ENCODE data around the gene P2RX6. TPM values are rescaled to one million over a fixed set of nuclear protein-coding genes. Genes with fewer than 3 reads are reported as not detected.
"Not testable (repeated sequence)": the region's sequence is repeated elsewhere in the genome, so short reads cannot be mapped to it uniquely, and the experiment has no call there.

Gene P2RX6
- total RNA-seq, 1 donor from 2014 or later, result 0.26 TPM

GRCh38 chr22:20970939-20971657 lies 43.9 kb upstream of the P2RX6 start:
- no peak for TF ChIP-seq CTCF (IDR thresholded peaks at IDR 0.05; ENCODE audit: insufficient read depth, low read length, severe bottlenecking)
- H3K27me3 ChIP-seq (ENCODE audit: control insufficient read depth, insufficient read depth, low read length), result no peaks in the 10 kb centered on the region
- DNase-seq (ENCODE audit: low read depth) (no peak), FAIRE-seq (no peak)
- H3K4me3 ChIP-seq (ENCODE audit: low read depth, low read length), result no peak overlapping the region
- H3K36me3 ChIP-seq (ENCODE audit: control insufficient read depth, insufficient read depth, low read length), result no peaks in the 10 kb centered on the region

- H3K4me3 ChIP-seq (ENCODE audit: low read depth, low read length); H3K36me3 ChIP-seq (ENCODE audit: control insufficient read depth, insufficient read depth, low read length); DNase-seq (ENCODE audit: low read depth); FAIRE-seq; H3K27me3 ChIP-seq (ENCODE audit: control insufficient read depth, insufficient read depth, low read length): not testable (repeated sequence)
These were observed 42.8 kb upstream of the P2RX6 start for GRCh38 chr22:20972014-20972694.

GRCh38 chr22:20972933-20973577 lies 41.9 kb upstream of the P2RX6 start:
- TF ChIP-seq CTCF (IDR thresholded peaks at IDR 0.05; ENCODE audit: insufficient read depth, low read length, severe bottlenecking), result no peak
- H3K36me3 ChIP-seq (ENCODE audit: control insufficient read depth, insufficient read depth, low read length), result no peaks in the 10 kb centered on the region
- no peaks in the 10 kb centered on the region for H3K27me3 ChIP-seq (ENCODE audit: control insufficient read depth, insufficient read depth, low read length)
- no peak for FAIRE-seq
- H3K4me3 ChIP-seq (ENCODE audit: low read depth, low read length), result no peak overlapping the region
- DNase-seq (ENCODE audit: low read depth), result no peak

- no peak for TF ChIP-seq CTCF (IDR thresholded peaks at IDR 0.05; ENCODE audit: insufficient read depth, low read length, severe bottlenecking)
- Histone ChIP-seq H3K27me3 (ENCODE audit: control insufficient read depth, insufficient read depth, low read length) (no peaks in the 10 kb centered on the region), H3K4me3 (ENCODE audit: low read depth, low read length) (no peak overlapping the region), H3K36me3 (ENCODE audit: control insufficient read depth, insufficient read depth, low read length) (no peaks in the 10 kb centered on the region)
- DNase-seq (ENCODE audit: low read depth) (no peak), FAIRE-seq (no peak)
These were observed 41.2 kb upstream of the P2RX6 start for GRCh38 chr22:20973634-20974286.

- no peak for TF ChIP-seq CTCF (IDR thresholded peaks at IDR 0.05; ENCODE audit: insufficient read depth, low read length, severe bottlenecking)
- FAIRE-seq (peak; percentile 90), DNase-seq (ENCODE audit: low read depth) (no peak)
- Histone ChIP-seq H3K27me3 (ENCODE audit: control insufficient read depth, insufficient read depth, low read length) (no peaks in the 10 kb centered on the region), H3K36me3 (ENCODE audit: control insufficient read depth, insufficient read depth, low read length) (no peaks in the 10 kb centered on the region), H3K4me3 (ENCODE audit: low read depth, low read length) (no peak overlapping the region)
These were observed 40.5 kb upstream of the P2RX6 start for GRCh38 chr22:20974336-20974955.

Measured in bronchial epithelial cell (primary cell).